Hepatocyte (in vitro differentiated cells): ENCODE measurements around the gene MOSMO.

Experiments used
- EZH2 ChIP-seq: fragments of 200-600 bp; sonication (generic); IDR thresholded peaks from 2 replicates; pipeline ENCODE4 v1.6.1; 2016; ENCODE audit warnings: antibody characterized with exemption, mild to moderate bottlenecking, borderline replicate concordance
- EZH2phosphoT487 ChIP-seq: fragments of 200-600 bp; sonication (generic); IDR thresholded peaks from one replicate; pipeline ENCODE4 v1.6.1; 2018; ENCODE audit warnings: antibody characterized with exemption, mild to moderate bottlenecking, low read depth, moderate library complexity; ENCODE audit not compliant: unreplicated experiment, severe bottlenecking
- TF ChIP-seq, protein P1 (sequence below): fragments of 200-600 bp; sonication (generic); IDR thresholded peaks from 2 replicates; pipeline ENCODE4 v1.5.1; 2016; ENCODE audit warnings: antibody characterized with exemption, mild to moderate bottlenecking; ENCODE audit not compliant: poor library complexity

DNA sequence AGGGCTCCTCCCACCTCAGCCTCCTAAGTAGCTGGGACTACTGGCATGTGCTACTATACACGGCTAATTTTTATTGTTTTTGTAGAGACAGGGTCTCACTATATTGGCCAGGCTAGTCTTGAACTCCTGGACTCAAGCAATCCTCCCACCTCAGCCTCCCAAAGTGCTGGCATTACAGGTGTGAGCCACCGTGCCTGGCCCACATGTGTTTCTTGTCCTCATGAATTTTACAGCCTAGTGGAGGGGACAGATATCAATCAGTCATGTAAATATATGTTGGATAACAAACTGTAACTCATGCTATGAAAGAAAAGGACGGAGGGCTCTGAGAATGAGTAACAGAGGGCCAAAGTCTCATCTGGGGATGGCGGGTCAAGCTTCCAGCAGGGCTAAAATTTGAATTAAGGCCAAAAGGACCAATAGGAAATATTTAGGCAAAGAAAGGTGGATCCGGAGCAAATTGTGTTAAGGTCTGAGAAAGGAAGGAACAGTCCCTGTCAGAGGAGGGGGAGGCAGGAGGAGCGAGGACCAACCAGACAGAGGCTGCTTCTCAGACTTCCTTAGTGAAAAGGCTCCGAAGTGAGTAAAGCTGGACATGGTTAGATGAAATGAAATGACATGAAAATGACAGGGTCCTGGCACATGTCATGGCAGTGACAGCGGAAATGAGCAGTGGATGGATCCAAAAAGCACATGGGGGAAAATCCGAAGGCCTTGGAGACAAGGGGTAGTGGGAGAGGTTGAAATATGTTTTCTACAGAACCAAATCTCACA, 10.8 kb upstream of the MOSMO start:
- TF ChIP-seq, protein P1, sequence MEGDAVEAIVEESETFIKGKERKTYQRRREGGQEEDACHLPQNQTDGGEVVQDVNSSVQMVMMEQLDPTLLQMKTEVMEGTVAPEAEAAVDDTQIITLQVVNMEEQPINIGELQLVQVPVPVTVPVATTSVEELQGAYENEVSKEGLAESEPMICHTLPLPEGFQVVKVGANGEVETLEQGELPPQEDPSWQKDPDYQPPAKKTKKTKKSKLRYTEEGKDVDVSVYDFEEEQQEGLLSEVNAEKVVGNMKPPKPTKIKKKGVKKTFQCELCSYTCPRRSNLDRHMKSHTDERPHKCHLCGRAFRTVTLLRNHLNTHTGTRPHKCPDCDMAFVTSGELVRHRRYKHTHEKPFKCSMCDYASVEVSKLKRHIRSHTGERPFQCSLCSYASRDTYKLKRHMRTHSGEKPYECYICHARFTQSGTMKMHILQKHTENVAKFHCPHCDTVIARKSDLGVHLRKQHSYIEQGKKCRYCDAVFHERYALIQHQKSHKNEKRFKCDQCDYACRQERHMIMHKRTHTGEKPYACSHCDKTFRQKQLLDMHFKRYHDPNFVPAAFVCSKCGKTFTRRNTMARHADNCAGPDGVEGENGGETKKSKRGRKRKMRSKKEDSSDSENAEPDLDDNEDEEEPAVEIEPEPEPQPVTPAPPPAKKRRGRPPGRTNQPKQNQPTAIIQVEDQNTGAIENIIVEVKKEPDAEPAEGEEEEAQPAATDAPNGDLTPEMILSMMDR = no peak
- TF ChIP-seq EZH2 (no peak), EZH2phosphoT487 (no peak)
